Measurements from ENCODE around the gene CACNA1I. TPM values are rescaled to one million over a fixed set of nuclear protein-coding genes. Genes with fewer than 3 reads are reported as not detected.

CACNA1I gene
- polyA plus RNA-seq, 1 of the 3 experiments (the other 2 are of a cell fraction) = not detected

GRCh38 chr22:39534591-39535356, 35.8 kb upstream of the CACNA1I start:
- POLR2A ChIA-PET = interaction anchor here (1.5 kb wide), 1 partner anchor 502 kb away, joined by 7 read pairs; no protein-coding TSS in a partner anchor
- no peaks in the 10 kb centered on the region for H3F3A ChIP-seq (replicated peaks; ENCODE audit: insufficient read depth)

GRCh38 chr22:39535357-39535725, 35.2 kb upstream of the CACNA1I start:
- H3K4me2 ChIP-seq = no peak overlapping the region
- 100% methylated on average over 1 of the region's 13 CpGs for WGBS (ENCODE audit: low lambda C conversion rate)
- POLR2A ChIA-PET = interaction anchor here (1.5 kb wide), 1 partner anchor 501 kb away, joined by 7 read pairs; no protein-coding TSS in a partner anchor
- H4K20me1 ChIP-seq (ENCODE audit: insufficient read depth) = no peaks in the 10 kb centered on the region
- H3K27me3 ChIP-seq (ENCODE audit: insufficient read depth) = no peaks in the 10 kb centered on the region
- CTCF ChIA-PET = interaction anchor here (0.6 to 3.9 kb wide), 24 partner anchors 8 to 813 kb away, joined by 3 to 62 read pairs (median 6); partner anchors contain the start of gene ADSL
- peaks cover 18% of the 10 kb centered on the region for H3K79me2 ChIP-seq (ENCODE audit: insufficient read depth)
- TF ChIP-seq SIN3A (IDR thresholded peaks at IDR 0.05; ENCODE audit: borderline replicate concordance, low read depth, low read length) (no peak), RXRA (IDR thresholded peaks at IDR 0.05; ENCODE audit: borderline replicate concordance, low read depth) (no peak), TCF12 (IDR thresholded peaks at IDR 0.05) (no peak), JUND (IDR thresholded peaks at IDR 0.05) (no peak), EZH2phosphoT487 (IDR thresholded peaks at IDR 0.05; ENCODE audit: borderline replicate concordance, low read depth) (no peak), IRF3 (IDR thresholded peaks at IDR 0.05; ENCODE audit: low read depth, low read length) (no peak)
- H3K9me2 ChIP-seq = no peaks in the 10 kb centered on the region
- H3K27ac ChIP-seq (ENCODE audit: low read depth in 2 of 2, low read length in 1 of 2) = no peak overlapping the region
- H3K9ac ChIP-seq = no peak overlapping the region
- no peak for DNase-seq
- H3K4me1 ChIP-seq (ENCODE audit: control insufficient read depth in 1 of 2, insufficient read depth in 2 of 2, low read depth in 1 of 2, low read length in 1 of 2) = peaks cover 0 to 9% of the 10 kb centered on the region in 2 experiments; a peak in 1 of 4 replicates
- H3K4me3 ChIP-seq (ENCODE audit: low read depth in 2 of 2, low read length in 1 of 2) = no peak overlapping the region
- no peaks in the 10 kb centered on the region for H3K36me3 ChIP-seq (replicated peaks in 1 of 2; ENCODE audit: control insufficient read depth in 1 of 2, insufficient read depth in 2 of 2, low read length in 1 of 2)
- no peak overlapping the region for H2AFZ ChIP-seq (ENCODE audit: low read depth)
- H3F3A ChIP-seq (replicated peaks; ENCODE audit: insufficient read depth) = no peaks in the 10 kb centered on the region
- no peaks in the 10 kb centered on the region for H3K9me3 ChIP-seq

More at GRCh38 chr22:39534591-39535356, 35.8 kb upstream of the CACNA1I start:
- H3K4me2 ChIP-seq = no peak overlapping the region
- TF ChIP-seq ELF1 (IDR thresholded peaks at IDR 0.05) (no peak), TEAD4 (IDR thresholded peaks at IDR 0.05; ENCODE audit: borderline replicate concordance, insufficient read depth) (0 out of 2 replicates have a peak, but pooled peaks have one; percentile 74), SMC3 (IDR thresholded peaks at IDR 0.05; ENCODE audit: low read depth, low read length) (peak; percentile 62), CTCF (IDR thresholded peaks at IDR 0.05) (peak; percentile 69), SIN3A (IDR thresholded peaks at IDR 0.05; ENCODE audit: borderline replicate concordance, low read depth, low read length) (no peak), GATA2 (CRISPR knock-in tag; IDR thresholded peaks at IDR 0.05) (peak; percentile 48; the same call in 1 of the 2 replicates), PBX3 (IDR thresholded peaks at IDR 0.05) (no peak), RAD21 (IDR thresholded peaks at IDR 0.05; ENCODE audit: low read length) (peak; percentile 75)
- H3K9me2 ChIP-seq = no peaks in the 10 kb centered on the region
- no peaks in the 10 kb centered on the region for H3K27me3 ChIP-seq (ENCODE audit: insufficient read depth)
- H3K27ac ChIP-seq (ENCODE audit: low read depth in 2 of 2, low read length in 1 of 2) = no peak overlapping the region; a peak in 1 of 4 replicates
- H4K20me1 ChIP-seq (ENCODE audit: insufficient read depth) = no peaks in the 10 kb centered on the region
- 37% methylated on average over 7 of the region's 41 CpGs for WGBS (ENCODE audit: low lambda C conversion rate)
- H3K4me1 ChIP-seq (ENCODE audit: control insufficient read depth in 1 of 2, insufficient read depth in 2 of 2, low read depth in 1 of 2, low read length in 1 of 2) = peaks cover 0 to 10% of the 10 kb centered on the region in 2 experiments; a peak in 1 of 4 replicates
- peaks cover 0 to 5% of the 10 kb centered on the region in 2 experiments for H3K36me3 ChIP-seq (replicated peaks in 1 of 2; ENCODE audit: control insufficient read depth in 1 of 2, insufficient read depth in 2 of 2, low read length in 1 of 2)
- CTCF ChIA-PET = interaction anchor here (0.6 to 3.9 kb wide), 27 partner anchors 8 to 814 kb away, joined by 3 to 62 read pairs (median 4); partner anchors contain the start of gene ADSL
- peak overlapping the region in 1 of 2 experiments; percentile 35; a peak in 1 of 4 replicates for H3K4me3 ChIP-seq (ENCODE audit: low read depth in 2 of 2, low read length in 1 of 2)
- peak overlapping the region; percentile 70; the same call in 1 of the 2 replicates for H2AFZ ChIP-seq (ENCODE audit: low read depth)
- H3K9me3 ChIP-seq = no peaks in the 10 kb centered on the region
- no peak overlapping the region for H3K9ac ChIP-seq
- peak; percentile 83 for DNase-seq
- H3K79me2 ChIP-seq (ENCODE audit: insufficient read depth) = peaks cover 18% of the 10 kb centered on the region

Measured in SK-N-SH (cell line).